ENCODE data around the gene C9orf78.

GRCh38 chr9:129777769-129778130 is 57.3 kb downstream of the C9orf78 start:
- TF ChIP-seq CTCF (IDR thresholded peaks at IDR 0.05; ENCODE audit: insufficient read depth, low read length) (no peak), POLR2AphosphoS5 (IDR thresholded peaks at IDR 0.05; ENCODE audit: low read depth) (no peak), REST (IDR thresholded peaks at IDR 0.05; ENCODE audit: insufficient replicate concordance, low read depth) (no peak)
